Measurements from ENCODE around the gene TLR5.

GRCh38 chr1:223179280-223179679 lies 36.2 kb upstream of the TLR5 start:
- TF ChIP-seq CTCF (IDR thresholded peaks at IDR 0.05; ENCODE audit: low read depth, low read length) (no peak), EZH2phosphoT487 (IDR thresholded peaks at IDR 0.05; ENCODE audit: low read depth) (no peak)
